OCI-LY1 (cell line): ENCODE measurements around the gene SLC19A2.

Experiments used
- H2AFZ ChIP-seq: fragments of 200-600 bp; sonication (generic), shearing (Covaris generic); 2 replicates; pipeline ENCODE4 v1.6.0; 2014; ENCODE audit warnings: antibody characterized with exemption, mild to moderate bottlenecking, low read length
- H3F3A ChIP-seq: fragments of 200-600 bp; sonication (generic), shearing (Covaris generic); 2 replicates; pipeline ENCODE4 v1.6.0; 2014; ENCODE audit warnings: mild to moderate bottlenecking, antibody characterized with exemption, low read length, moderate library complexity; ENCODE audit not compliant: insufficient read depth
- H3K27ac ChIP-seq: fragments of 200-600 bp; sonication (generic); 2 replicates; pipeline ENCODE4 v1.5.1; 2014; ENCODE audit warnings: low read length, mixed run types, mild to moderate bottlenecking, low read depth; ENCODE audit not compliant: poor library complexity, severe bottlenecking
- H3K27me3 ChIP-seq: fragments of 200-600 bp; sonication (generic); 2 replicates; pipeline ENCODE4 v1.6.0; 2014; ENCODE audit warnings: antibody characterized with exemption, mild to moderate bottlenecking, low read length, moderate library complexity; ENCODE audit not compliant: insufficient read depth
- H3K36me3 ChIP-seq: fragments of 200-600 bp; sonication (generic); 2 replicates; pipeline ENCODE4 v1.6.1; 2014; ENCODE audit warnings: mild to moderate bottlenecking, antibody characterized with exemption, low read length, moderate library complexity, mixed read lengths; ENCODE audit not compliant: insufficient read depth
- H3K4me1 ChIP-seq: fragments of 200-600 bp; sonication (generic); 2 replicates; pipeline ENCODE4 v1.5.1; 2014; ENCODE audit warnings: mild to moderate bottlenecking, low read length, moderate library complexity; ENCODE audit not compliant: insufficient read depth, severe bottlenecking
- H3K4me2 ChIP-seq: fragments of 200-600 bp; sonication (generic), shearing (Covaris generic); 2 replicates; pipeline ENCODE4 v1.6.1; 2014; ENCODE audit warnings: low read length
- H3K4me3 ChIP-seq: fragments of 200-600 bp; sonication (generic); 2 replicates; pipeline ENCODE4 v1.5.1; 2014; ENCODE audit warnings: low read length, low read depth, mild to moderate bottlenecking, mixed read lengths; ENCODE audit not compliant: poor library complexity, severe bottlenecking
- H3K79me2 ChIP-seq: fragments of 200-600 bp; shearing (Covaris generic); 2 replicates; pipeline ENCODE4 v1.6.1; 2016; ENCODE audit warnings: mixed run types, low read length, mixed read lengths; ENCODE audit not compliant: insufficient read depth
- H3K9ac ChIP-seq: fragments of 200-600 bp; sonication (generic), shearing (Covaris generic); 2 replicates; pipeline ENCODE4 v1.6.1; 2014; ENCODE audit warnings: mild to moderate bottlenecking, low read length, mixed read lengths
- H3K9me2 ChIP-seq: fragments of 200-600 bp; sonication (generic), shearing (Covaris generic); 2 replicates; pipeline ENCODE4 v1.6.1; 2014; ENCODE audit warnings: low read depth, mild to moderate bottlenecking, low read length, mixed read lengths
- H3K9me3 ChIP-seq: fragments of 200-600 bp; shearing (Covaris generic); 2 replicates; pipeline ENCODE4 v1.6.1; 2014; ENCODE audit warnings: low read length, mixed read lengths
- H4K20me1 ChIP-seq: fragments of 200-600 bp; sonication (generic), shearing (Covaris generic); 2 replicates; pipeline ENCODE4 v1.6.0; 2016; ENCODE audit warnings: mild to moderate bottlenecking, low read length; ENCODE audit not compliant: insufficient read depth
- CTCF ChIP-seq: fragments of 200-600 bp; sonication (generic), shearing (Covaris generic); IDR thresholded peaks from 2 replicates; pipeline ENCODE4 v1.5.1; 2017; ENCODE audit warnings: mild to moderate bottlenecking, antibody characterized with exemption, low read length, moderate library complexity, mixed read lengths
- EZH2 ChIP-seq: fragments of 200-600 bp; sonication (generic), shearing (Covaris generic); IDR thresholded peaks from 2 replicates; pipeline ENCODE4 v1.8.0; 2017; ENCODE audit warnings: borderline replicate concordance, mixed run types, mild to moderate bottlenecking, antibody characterized with exemption, low read length, moderate library complexity, mixed read lengths

The SLC19A2 gene

DNA sequence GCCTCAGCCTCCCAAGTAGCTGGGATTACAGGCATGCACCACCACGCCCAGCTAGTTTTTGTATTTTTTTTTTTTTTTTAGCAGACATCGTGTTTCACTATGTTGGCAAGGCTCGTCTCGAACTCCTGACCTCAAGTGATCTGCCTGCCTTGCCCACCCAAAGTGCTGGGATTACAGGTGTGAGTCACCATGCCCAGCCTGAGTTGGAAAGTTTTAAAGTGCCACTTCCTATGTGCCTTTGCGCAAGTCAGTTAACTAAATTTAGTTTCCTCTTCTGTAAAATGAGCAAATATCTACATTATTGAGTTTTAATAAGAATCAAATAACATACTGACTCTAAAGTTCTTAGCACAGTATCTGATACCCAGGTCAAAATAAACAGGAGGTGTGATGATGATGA is 12.4 kb downstream of the SLC19A2 start:
- Histone ChIP-seq H3K4me2 (no peak overlapping the region), H3K36me3 (peaks cover 14% of the 10 kb centered on the region; the same call in 1 of the 2 replicates), H3F3A (no peaks in the 10 kb centered on the region), H3K27ac (no peak overlapping the region), H2AFZ (no peak overlapping the region), H4K20me1 (no peaks in the 10 kb centered on the region), H3K9me2 (no peaks in the 10 kb centered on the region), H3K4me3 (no peak overlapping the region), H3K79me2 (no peaks in the 10 kb centered on the region), H3K27me3 (no peaks in the 10 kb centered on the region), H3K9me3 (no peaks in the 10 kb centered on the region), H3K4me1 (no peaks in the 10 kb centered on the region), H3K9ac (no peak overlapping the region)
- TF ChIP-seq CTCF (no peak), EZH2 (no peak)

DNA sequence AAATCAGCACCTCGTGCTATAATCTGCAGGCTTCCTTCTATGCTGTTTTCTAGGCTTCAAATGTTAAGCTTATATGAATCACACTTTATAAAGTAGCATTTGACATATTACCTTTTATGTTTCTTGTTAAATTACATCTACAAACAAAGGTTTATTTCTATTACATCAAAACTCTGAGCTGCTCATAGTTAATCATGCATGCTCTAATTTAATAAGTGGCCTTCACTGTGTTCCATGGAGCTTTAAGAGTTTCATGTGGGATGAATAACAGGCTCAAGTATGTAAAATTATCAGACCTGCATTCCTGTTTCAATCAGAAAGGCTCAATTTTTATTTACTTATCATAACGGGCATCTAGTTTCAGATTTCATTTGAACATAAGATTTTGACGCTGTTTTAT is 13.0 kb downstream of the SLC19A2 start:
- H3K36me3 ChIP-seq = peaks cover 14% of the 10 kb centered on the region; the same call in 1 of the 2 replicates
- H3K27ac ChIP-seq = no peak overlapping the region
- no peak overlapping the region for H3K9ac ChIP-seq
- H3K4me3 ChIP-seq = no peak overlapping the region
- H3K4me2 ChIP-seq = no peak overlapping the region
- H3K4me1 ChIP-seq = no peaks in the 10 kb centered on the region
- H3K9me3 ChIP-seq = no peaks in the 10 kb centered on the region
- no peaks in the 10 kb centered on the region for H3K79me2 ChIP-seq
- no peak overlapping the region for H2AFZ ChIP-seq
- H3K9me2 ChIP-seq = no peaks in the 10 kb centered on the region
- TF ChIP-seq CTCF (no peak), EZH2 (no peak)
- H3F3A ChIP-seq = no peaks in the 10 kb centered on the region
- no peaks in the 10 kb centered on the region for H4K20me1 ChIP-seq
- H3K27me3 ChIP-seq = no peaks in the 10 kb centered on the region

DNA sequence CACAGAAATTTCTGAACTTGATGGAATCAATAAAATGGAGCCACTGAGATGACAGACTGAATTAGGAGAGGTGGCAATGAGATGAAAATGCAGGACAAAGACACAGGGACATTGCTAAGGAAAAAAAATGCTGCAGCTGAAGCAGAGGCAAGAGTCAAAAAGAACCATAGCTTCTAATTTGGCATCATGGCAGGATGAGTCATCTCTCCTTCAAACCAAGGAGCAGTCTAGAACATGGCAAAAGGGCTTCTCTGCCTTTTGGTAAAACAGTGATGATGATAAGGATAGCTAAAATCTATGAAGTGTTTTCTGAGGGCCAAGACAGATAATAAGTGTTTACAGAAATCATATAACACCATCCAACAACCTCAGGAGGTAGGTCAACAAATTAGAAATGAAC is 16.8 kb downstream of the SLC19A2 start:
- no peak for TF ChIP-seq CTCF
- no peak for TF ChIP-seq EZH2
- no peaks in the 10 kb centered on the region for H3K9me2 ChIP-seq
- no peak overlapping the region for H3K27ac ChIP-seq
- H3K27me3 ChIP-seq = no peaks in the 10 kb centered on the region
- H2AFZ ChIP-seq = no peak overlapping the region
- no peak overlapping the region for H3K4me3 ChIP-seq
- no peaks in the 10 kb centered on the region for H3F3A ChIP-seq
- no peaks in the 10 kb centered on the region for H3K9me3 ChIP-seq
- no peak overlapping the region for H3K9ac ChIP-seq
- no peaks in the 10 kb centered on the region for H3K4me1 ChIP-seq
- no peaks in the 10 kb centered on the region; the same call in 1 of the 2 replicates for H3K36me3 ChIP-seq
- H3K79me2 ChIP-seq = no peaks in the 10 kb centered on the region
- no peak overlapping the region for H3K4me2 ChIP-seq
- H4K20me1 ChIP-seq = no peaks in the 10 kb centered on the region
